Posterior vena cava (tissue), 2 donors: Measurements from ENCODE around the gene NDUFA8. TPM values are rescaled to one million over a fixed set of nuclear protein-coding genes. Genes with fewer than 3 reads are reported as not detected.
A peak's percentile ranks its signal among the peaks of the same experiment; 100 is the strongest.
"Not testable (repeated sequence)": the region's sequence is repeated elsewhere in the genome, so short reads cannot be mapped to it uniquely, and the experiment has no call there.

Source experiments
- DNase-seq: peaks from one replicate; pipeline ENCODE4 v3.0.0-alpha.2; 2020; ENCODE audit warnings: low spot score
- intact Hi-C, 2 donors: fragments of 100-400 bp; cut with DNase I; formaldehyde crosslinking; loops; one replicate each; pipeline versions ENCODE4 v1.14.1 to v1.14.2; 2022 to 2023
- total RNA-seq, 2 donors: library from RNA; stranded (reverse); fragmentation: NEBNext Ultra II Directional; extraction: Animal tissue kit (Norgen Biotek cat#: 25700); gene quantifications; one replicate each; pipeline ENCODE4 v1.2.1, GENCODE V29; 2021
- donor health status: DM: yes; HTN: yes; CAD: no.
- donor health status: DM: yes; HTN: yes; CAD: no.

NDUFA8 gene
- total RNA-seq, 2 donors from 2014 or later: 36.5 to 38.2 TPM

- no peak for DNase-seq
- intact Hi-C loops: loop anchor here (10.0 kb wide), 3 partner anchors 328 to 688 kb away; no protein-coding TSS in a partner anchor
Measured at GRCh38 chr9:122126331-122127261, 33.0 kb downstream of the NDUFA8 start.

- intact Hi-C loops: loop anchor here (1.0 to 10.0 kb wide), 5 partner anchors 221 to 689 kb away; no protein-coding TSS in a partner anchor
- no peak for DNase-seq
Measured at GRCh38 chr9:122125509-122126330, 33.9 kb downstream of the NDUFA8 start.

GRCh38 chr9:122125158-122125508, 34.4 kb downstream of the NDUFA8 start:
- intact Hi-C loops: loop anchor here (1.0 to 10.0 kb wide), 5 partner anchors 221 to 690 kb away; no protein-coding TSS in a partner anchor

GRCh38 chr9:122124528-122124927, 35.1 kb downstream of the NDUFA8 start:
- intact Hi-C loops: loop anchor here (2.0 to 10.0 kb wide), 4 partner anchors 226 to 690 kb away; no protein-coding TSS in a partner anchor
- DNase-seq: no peak

More at GRCh38 chr9:122125158-122125508, 34.4 kb downstream of the NDUFA8 start:
- DNase-seq: peak; percentile 94

- no peak for DNase-seq
- intact Hi-C loops: loop anchor here (2.0 to 10.0 kb wide), 4 partner anchors 227 to 691 kb away; no protein-coding TSS in a partner anchor
Measured at GRCh38 chr9:122124048-122124447, 35.5 kb downstream of the NDUFA8 start.

GRCh38 chr9:122122903-122123632, 36.5 kb downstream of the NDUFA8 start:
- intact Hi-C loops: loop anchor here (1.0 to 10.0 kb wide), 5 partner anchors 24 to 692 kb away; no protein-coding TSS in a partner anchor
- DNase-seq: peak; percentile 93

- intact Hi-C loops: loop anchor here (2.0 to 10.0 kb wide), 4 partner anchors 24 to 692 kb away; no protein-coding TSS in a partner anchor
- DNase-seq: no peak
Measured at GRCh38 chr9:122122468-122122867, 37.1 kb downstream of the NDUFA8 start.

GRCh38 chr9:122121931-122122330, 37.6 kb downstream of the NDUFA8 start:
- DNase-seq: no peak
- intact Hi-C loops: loop anchor here (2.0 to 10.0 kb wide), 4 partner anchors 23 to 693 kb away; no protein-coding TSS in a partner anchor

- DNase-seq: no peak
- intact Hi-C loops: loop anchor here (10.0 kb wide), 3 partner anchors 333 to 693 kb away; no protein-coding TSS in a partner anchor
Measured at GRCh38 chr9:122121391-122121790, 38.2 kb downstream of the NDUFA8 start.

GRCh38 chr9:122120316-122121071, 39.1 kb downstream of the NDUFA8 start:
- DNase-seq: no peak
- intact Hi-C loops: loop anchor here (10.0 kb wide), 3 partner anchors 334 to 694 kb away; no protein-coding TSS in a partner anchor

GRCh38 chr9:122119721-122120120, 39.9 kb downstream of the NDUFA8 start:
- intact Hi-C loops: loop anchor here (10.0 kb wide), 3 partner anchors 335 to 695 kb away; no protein-coding TSS in a partner anchor
- DNase-seq: no peak

- intact Hi-C loops: no loop called here
Measured at GRCh38 chr9:122119166-122119521, 40.4 kb downstream of the NDUFA8 start.

GRCh38 chr9:122118343-122119165, 41.0 kb downstream of the NDUFA8 start:
- intact Hi-C loops: no loop called here

More at GRCh38 chr9:122119166-122119521, 40.4 kb downstream of the NDUFA8 start:
- no peak for DNase-seq

GRCh38 chr9:122117241-122117640, 42.3 kb downstream of the NDUFA8 start:
- intact Hi-C loops, DNase-seq: not testable (repeated sequence)

More at GRCh38 chr9:122118343-122119165, 41.0 kb downstream of the NDUFA8 start:
- no peak for DNase-seq

GRCh38 chr9:122116448-122117173, 43.0 kb downstream of the NDUFA8 start:
- intact Hi-C loops: no loop called here

GRCh38 chr9:122116040-122116439, 43.5 kb downstream of the NDUFA8 start:
- no peak for DNase-seq
- intact Hi-C loops: no loop called here

More at GRCh38 chr9:122116448-122117173, 43.0 kb downstream of the NDUFA8 start:
- no peak for DNase-seq
